ENCODE data around the gene HRH2.

Gene HRH2

GRCh38 chr5:175749591-175749990 lies 91.7 kb downstream of the HRH2 start:
- TF ChIP-seq CTCF (IDR thresholded peaks at IDR 0.05; ENCODE audit: low read depth, low read length) (no peak), EZH2phosphoT487 (IDR thresholded peaks at IDR 0.05; ENCODE audit: low read depth) (no peak)
- Histone ChIP-seq H3K27me3 (ENCODE audit: low read depth, low read length) (peaks cover 56% of the 10 kb centered on the region), H4K20me1 (ENCODE audit: insufficient read depth, low read length) (no peaks in the 10 kb centered on the region), H3K9me3 (ENCODE audit: insufficient read depth, low read length) (no peaks in the 10 kb centered on the region), H3K27ac (ENCODE audit: low read length) (no peak overlapping the region), H3K4me1 (ENCODE audit: low read length) (peaks cover 6% of the 10 kb centered on the region; the same call in 1 of the 2 replicates), H3K36me3 (replicated peaks; ENCODE audit: low read depth, low read length) (no peaks in the 10 kb centered on the region), H2AFZ (ENCODE audit: low read depth, low read length) (no peak overlapping the region), H3K4me2 (ENCODE audit: low read length) (no peak overlapping the region), H3K9ac (ENCODE audit: low read length) (no peak overlapping the region), H3K79me2 (ENCODE audit: low read length) (no peaks in the 10 kb centered on the region), H3K4me3 (ENCODE audit: low read length) (no peak overlapping the region)

GRCh38 chr5:175750511-175750931 lies 92.7 kb downstream of the HRH2 start:
- no peak overlapping the region for H3K9ac ChIP-seq (ENCODE audit: low read length)

GRCh38 chr5:175751369-175751768 lies 93.5 kb downstream of the HRH2 start:
- no peaks in the 10 kb centered on the region for H4K20me1 ChIP-seq (ENCODE audit: insufficient read depth, low read length)
- no peak overlapping the region for H3K4me2 ChIP-seq (ENCODE audit: low read length)
- TF ChIP-seq EZH2phosphoT487 (IDR thresholded peaks at IDR 0.05; ENCODE audit: low read depth) (no peak), CTCF (IDR thresholded peaks at IDR 0.05; ENCODE audit: low read depth, low read length) (no peak)
- H3K9me3 ChIP-seq (ENCODE audit: insufficient read depth, low read length) = no peaks in the 10 kb centered on the region
- H3K36me3 ChIP-seq (replicated peaks; ENCODE audit: low read depth, low read length) = no peaks in the 10 kb centered on the region
- no peak overlapping the region for H3K27ac ChIP-seq (ENCODE audit: low read length)
- no peak overlapping the region for H3K4me3 ChIP-seq (ENCODE audit: low read length)
- no peak overlapping the region for H3K9ac ChIP-seq (ENCODE audit: low read length)
- peaks cover 54% of the 10 kb centered on the region for H3K27me3 ChIP-seq (ENCODE audit: low read depth, low read length)
- H3K4me1 ChIP-seq (ENCODE audit: low read length) = peaks cover 6% of the 10 kb centered on the region; the same call in 1 of the 2 replicates
- no peaks in the 10 kb centered on the region for H3K79me2 ChIP-seq (ENCODE audit: low read length)
- H2AFZ ChIP-seq (ENCODE audit: low read depth, low read length) = no peak overlapping the region

More at GRCh38 chr5:175750511-175750931, 92.7 kb downstream of the HRH2 start:
- TF ChIP-seq CTCF (IDR thresholded peaks at IDR 0.05; ENCODE audit: low read depth, low read length) (no peak), EZH2phosphoT487 (IDR thresholded peaks at IDR 0.05; ENCODE audit: low read depth) (no peak)
- no peaks in the 10 kb centered on the region for H4K20me1 ChIP-seq (ENCODE audit: insufficient read depth, low read length)
- H3K27me3 ChIP-seq (ENCODE audit: low read depth, low read length) = peaks cover 56% of the 10 kb centered on the region
- H3K4me2 ChIP-seq (ENCODE audit: low read length) = no peak overlapping the region
- H2AFZ ChIP-seq (ENCODE audit: low read depth, low read length) = no peak overlapping the region
- H3K36me3 ChIP-seq (replicated peaks; ENCODE audit: low read depth, low read length) = no peaks in the 10 kb centered on the region
- H3K9me3 ChIP-seq (ENCODE audit: insufficient read depth, low read length) = no peaks in the 10 kb centered on the region
- H3K79me2 ChIP-seq (ENCODE audit: low read length) = no peaks in the 10 kb centered on the region
- H3K4me3 ChIP-seq (ENCODE audit: low read length) = no peak overlapping the region
- no peak overlapping the region for H3K27ac ChIP-seq (ENCODE audit: low read length)
- H3K4me1 ChIP-seq (ENCODE audit: low read length) = peaks cover 6% of the 10 kb centered on the region; the same call in 1 of the 2 replicates

GRCh38 chr5:175752826-175753535 lies 95.1 kb downstream of the HRH2 start:
- no peaks in the 10 kb centered on the region for H3K36me3 ChIP-seq (replicated peaks; ENCODE audit: low read depth, low read length)
- H3K79me2 ChIP-seq (ENCODE audit: low read length) = no peaks in the 10 kb centered on the region
- no peaks in the 10 kb centered on the region for H4K20me1 ChIP-seq (ENCODE audit: insufficient read depth, low read length)
- TF ChIP-seq EZH2phosphoT487 (IDR thresholded peaks at IDR 0.05; ENCODE audit: low read depth) (no peak), CTCF (IDR thresholded peaks at IDR 0.05; ENCODE audit: low read depth, low read length) (no peak)
- peaks cover 50% of the 10 kb centered on the region for H3K27me3 ChIP-seq (ENCODE audit: low read depth, low read length)
- no peaks in the 10 kb centered on the region for H3K4me1 ChIP-seq (ENCODE audit: low read length)
- no peaks in the 10 kb centered on the region for H3K9me3 ChIP-seq (ENCODE audit: insufficient read depth, low read length)
- no peak overlapping the region for H3K9ac ChIP-seq (ENCODE audit: low read length)
- no peak overlapping the region for H2AFZ ChIP-seq (ENCODE audit: low read depth, low read length)
- no peak overlapping the region for H3K27ac ChIP-seq (ENCODE audit: low read length)
- H3K4me2 ChIP-seq (ENCODE audit: low read length) = no peak overlapping the region
- H3K4me3 ChIP-seq (ENCODE audit: low read length) = no peak overlapping the region
